Epithelial cell of proximal tubule (primary cell): ENCODE measurements around the gene NKX3-2. TPM values are rescaled to one million over a fixed set of nuclear protein-coding genes. Genes with fewer than 3 reads are reported as not detected.

ENCODE experiments used
- DNase-seq: peaks from one replicate; pipeline ENCODE4 v3.0.0-alpha.2; 2011; ENCODE audit warnings: low read depth
- H3K4me3 ChIP-seq: 2 replicates; pipeline ENCODE4 v1.5.1; 2011; ENCODE audit warnings: low read depth, mild to moderate bottlenecking, low read length
- CTCF ChIP-seq: conservative IDR thresholded peaks from 2 replicates; pipeline ENCODE4 v1.5.1; 2012; ENCODE audit warnings: low read depth, mild to moderate bottlenecking, low read length
- total RNA-seq: library from RNA; depleted of rRNA; stranded (reverse); fragments of >200 nt; gene quantifications from 2 replicates; pipeline ENCODE4 v1.2.3, GENCODE V29; 2015

The NKX3-2 gene
- total RNA-seq, 1 donor from 2014 or later: not detected

DNA sequence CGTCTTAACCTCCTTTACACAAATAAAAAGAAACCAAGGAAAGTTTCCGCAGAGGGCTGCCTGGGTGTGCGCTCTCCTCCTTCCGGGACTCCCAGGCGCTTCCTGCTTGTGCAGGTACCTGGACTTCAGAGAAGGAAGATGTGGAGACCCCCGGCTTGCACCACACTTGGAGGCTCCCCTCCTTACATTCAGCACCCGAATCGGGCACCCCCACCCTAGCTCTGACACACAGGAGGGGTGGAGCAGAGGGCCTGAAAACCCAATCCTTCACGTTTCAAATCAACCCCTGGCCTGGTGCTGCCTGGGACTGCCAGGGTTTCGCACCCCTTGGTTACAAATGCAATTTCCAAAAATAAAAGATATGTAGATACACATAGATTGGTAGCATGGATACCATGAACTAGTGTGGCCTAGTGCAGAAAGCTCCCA, 3.1 kb downstream of the NKX3-2 start:
- no peak for TF ChIP-seq CTCF
- H3K4me3 ChIP-seq: no peak overlapping the region
- DNase-seq: no peak

DNA sequence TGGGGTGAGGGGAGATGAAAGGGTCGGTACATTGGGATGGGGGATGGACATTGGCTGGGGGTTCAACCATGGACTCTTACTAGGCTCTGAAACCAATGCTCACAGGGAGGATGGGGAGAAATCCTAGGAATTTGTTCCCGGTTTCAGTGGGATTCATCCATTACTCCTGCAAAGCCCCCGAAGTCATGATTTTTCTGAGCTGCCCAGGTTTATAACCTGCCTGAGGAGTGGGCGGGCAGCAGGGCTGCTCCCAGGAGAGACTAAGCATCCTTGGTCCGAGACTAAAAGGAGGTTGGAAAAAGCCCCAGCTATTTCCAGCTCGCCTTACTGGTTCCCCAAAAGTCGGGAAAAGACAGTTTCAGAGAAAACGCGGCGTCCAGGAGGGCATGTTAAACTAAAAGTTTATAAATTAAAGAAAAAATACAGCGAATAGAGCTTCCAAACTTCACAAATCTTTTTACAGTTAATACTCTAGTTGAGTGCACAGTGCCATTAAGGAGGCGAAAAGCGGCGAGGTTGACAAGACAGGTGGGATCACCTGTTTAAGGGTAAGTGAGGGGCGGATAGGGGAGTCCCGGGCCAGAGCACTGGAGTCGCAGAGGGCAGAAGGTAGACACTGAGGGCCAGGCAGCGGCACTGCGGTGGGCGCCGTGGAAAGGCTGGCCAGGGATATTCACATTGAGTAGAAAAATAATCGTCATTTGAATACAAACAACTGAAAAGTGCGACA, 3.7 kb downstream of the NKX3-2 start:
- no peak for DNase-seq
- H3K4me3 ChIP-seq: no peak overlapping the region
- no peak for TF ChIP-seq CTCF

DNA sequence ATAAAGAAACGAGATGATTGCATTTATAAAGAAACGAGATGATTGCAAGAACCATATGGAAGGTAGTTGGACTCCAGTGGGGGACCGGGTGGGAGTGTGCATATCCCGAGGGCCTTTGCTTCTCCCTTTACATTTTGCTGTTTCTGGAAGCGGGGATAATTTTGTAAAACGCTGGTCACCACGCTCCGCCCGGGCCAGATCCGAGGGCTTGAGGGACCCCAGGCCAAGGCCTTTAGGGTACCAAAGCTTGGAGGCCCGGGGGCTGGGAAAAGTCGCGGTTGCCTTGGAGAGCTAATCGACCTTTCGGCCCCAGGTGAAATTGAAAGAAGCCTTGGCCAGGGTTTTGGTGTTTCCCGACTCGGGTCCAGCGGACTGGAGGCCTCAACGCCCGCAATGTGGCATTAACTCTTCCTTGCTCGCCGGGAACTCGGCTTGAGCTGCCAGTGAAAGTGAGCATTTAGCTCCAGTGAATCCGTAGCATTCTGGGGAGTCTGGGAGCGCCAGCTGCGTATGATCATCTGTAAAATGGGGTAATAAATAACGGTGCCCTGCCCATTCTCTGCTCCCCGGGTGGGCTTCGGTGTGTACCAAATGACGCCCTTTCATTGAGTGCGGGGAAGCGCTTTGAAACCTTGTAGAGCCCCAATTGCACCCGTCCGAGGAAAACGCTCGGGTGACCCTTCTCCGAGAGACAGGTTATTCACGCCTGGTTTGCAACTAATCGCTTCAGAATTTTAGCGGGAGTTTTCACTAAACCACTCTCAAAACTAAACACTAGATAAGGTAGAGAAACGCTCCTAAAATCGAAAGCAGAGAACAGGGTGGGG, 4.5 kb downstream of the NKX3-2 start:
- no peak for DNase-seq
- no peak for TF ChIP-seq CTCF
- no peak overlapping the region for H3K4me3 ChIP-seq

DNA sequence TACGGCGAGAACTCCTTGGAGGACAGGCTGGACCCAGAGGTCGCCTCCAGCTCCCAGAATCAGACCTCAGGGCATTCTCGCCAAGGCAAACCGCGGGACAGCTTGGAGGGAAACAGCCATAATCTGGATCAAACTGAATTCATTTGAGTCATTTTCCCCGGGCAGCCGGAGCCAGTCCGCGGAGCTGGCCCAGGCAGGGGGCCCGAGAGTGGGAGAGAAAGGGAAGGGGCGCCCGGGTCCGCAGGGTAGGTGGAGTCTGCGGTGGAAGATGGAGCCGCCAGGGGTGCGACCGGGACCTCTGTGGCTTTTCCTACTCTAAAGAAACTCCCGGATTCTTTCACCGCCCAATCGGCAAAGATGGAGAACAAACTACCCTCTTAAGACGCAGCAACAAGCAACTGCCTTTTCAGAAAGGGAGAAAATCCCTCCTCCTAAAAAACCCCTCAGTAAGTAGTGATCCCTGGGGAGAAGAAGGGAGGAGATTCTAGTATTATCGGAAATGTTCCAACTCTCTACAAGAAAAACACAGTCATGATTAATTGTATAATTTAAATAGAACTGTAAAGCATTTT, 5.2 kb downstream of the NKX3-2 start:
- TF ChIP-seq CTCF: no peak
- no peak overlapping the region for H3K4me3 ChIP-seq
- DNase-seq: no peak

DNA sequence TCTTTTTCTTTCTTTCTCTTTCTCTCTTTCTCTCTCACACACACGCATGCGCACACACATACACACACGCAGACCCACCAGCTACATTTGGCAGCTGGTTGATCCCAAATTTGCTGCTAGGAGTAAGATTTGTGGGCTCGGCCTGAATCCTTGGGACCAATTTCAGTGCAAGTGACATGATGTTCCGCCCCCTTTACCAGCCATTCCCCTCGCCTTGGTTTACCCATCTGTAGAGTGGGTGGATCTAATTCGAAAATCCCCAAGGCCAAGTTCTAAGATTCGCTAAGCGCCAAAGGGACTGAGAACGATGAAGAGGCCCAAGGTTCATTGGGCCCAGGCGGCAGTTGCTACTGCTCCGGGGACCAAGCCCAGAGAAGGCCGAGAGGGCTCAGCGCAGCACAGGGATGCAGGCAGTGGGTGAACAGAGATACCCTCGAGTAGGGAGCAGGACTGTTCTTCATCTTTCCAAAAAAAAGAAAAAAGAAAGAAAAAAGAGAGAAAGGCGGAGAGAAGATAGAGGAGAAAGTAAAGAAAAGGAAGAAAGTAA, 5.8 kb downstream of the NKX3-2 start:
- no peak for TF ChIP-seq CTCF

GRCh38 chr4:13537832-13538177, 6.5 kb downstream of the NKX3-2 start:
- no peak overlapping the region for H3K4me3 ChIP-seq
- no peak for TF ChIP-seq CTCF
- no peak for DNase-seq

More for the DNA sequence above, 5.8 kb downstream of the NKX3-2 start:
- H3K4me3 ChIP-seq: no peak overlapping the region
- no peak for DNase-seq
